Heart left ventricle (tissue), 13 donors: ENCODE measurements around the gene TUT4.

Experiments
- POLR2A ChIP-seq, 2 donors: fragments of 450-650 bp; IDR thresholded peaks; one replicate each; pipeline ENCODE4 v1.6.1; 2017; ENCODE audit warnings: antibody characterized with exemption in 2 of 2, mild to moderate bottlenecking in 2 of 2, moderate library complexity in 2 of 2
- TF ChIP-seq, protein P1 (sequence below), 12 donors: fragments of 200-600 bp; sonication (generic) in 4 of 12; IDR thresholded peaks; one replicate each; pipeline versions ENCODE4 v1.5.0 to v1.8.0; 2018 to 2022; ENCODE audit warnings: antibody characterized with exemption in 12 of 12, mild to moderate bottlenecking in 5 of 12
- donor health status: ischemic (EF 13 %, LVEDD 7.1; RV severe dilation, severe dysfunction).
- donor health status: DM: no; HTN: yes; CAD: no.
- donor health status: DM: no; HTN: no; CAD: no.
- donor health status: ischemic (EF 25% LVEDD 6.9; RV normal size, moderate dysfunction).
- donor health status: ischemic (EF 25% LVEDD 5.7; RV mildly dilated, moderate dysfunction).
- donor health status: ischemic (EF 35%, LVEDD 5.7; RV mildly dilated, moderate dysfunction).
- donor health status: nonischemic (EF 11% LVEDD 7.7; RV severe dilation, severe dysfunction).
- donor health status: DM: yes; HTN: yes; CAD: no.
- donor health status: PGD.
- donor health status: ischemic (EF 29% LVEDD 5.4; RV normal size, mild dysfunction).
- donor health status: nonischemic (EF 23%, LVEDD 6.1; RV moderate dilation, normal function).

DNA sequence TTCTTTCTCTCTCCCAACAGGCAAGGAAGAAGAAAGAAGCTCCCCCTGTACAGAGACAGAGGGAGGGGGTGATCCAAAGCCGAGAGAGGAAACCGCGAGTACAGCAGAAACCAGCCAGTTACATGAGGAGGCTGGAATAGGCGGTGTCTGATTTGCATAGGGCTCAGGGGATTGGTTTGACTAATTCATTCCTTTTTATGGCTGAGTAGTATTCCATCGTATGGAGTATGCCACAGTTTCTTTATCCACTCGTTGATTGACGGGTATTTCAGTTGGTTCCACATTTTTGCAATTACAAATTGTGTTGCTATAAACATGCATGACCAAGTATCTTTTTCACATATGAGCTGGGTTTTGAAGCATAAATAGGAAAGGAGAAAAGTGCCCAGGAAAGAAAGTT is 45.8 kb upstream of the TUT4 start:
- TF ChIP-seq, protein P1, sequence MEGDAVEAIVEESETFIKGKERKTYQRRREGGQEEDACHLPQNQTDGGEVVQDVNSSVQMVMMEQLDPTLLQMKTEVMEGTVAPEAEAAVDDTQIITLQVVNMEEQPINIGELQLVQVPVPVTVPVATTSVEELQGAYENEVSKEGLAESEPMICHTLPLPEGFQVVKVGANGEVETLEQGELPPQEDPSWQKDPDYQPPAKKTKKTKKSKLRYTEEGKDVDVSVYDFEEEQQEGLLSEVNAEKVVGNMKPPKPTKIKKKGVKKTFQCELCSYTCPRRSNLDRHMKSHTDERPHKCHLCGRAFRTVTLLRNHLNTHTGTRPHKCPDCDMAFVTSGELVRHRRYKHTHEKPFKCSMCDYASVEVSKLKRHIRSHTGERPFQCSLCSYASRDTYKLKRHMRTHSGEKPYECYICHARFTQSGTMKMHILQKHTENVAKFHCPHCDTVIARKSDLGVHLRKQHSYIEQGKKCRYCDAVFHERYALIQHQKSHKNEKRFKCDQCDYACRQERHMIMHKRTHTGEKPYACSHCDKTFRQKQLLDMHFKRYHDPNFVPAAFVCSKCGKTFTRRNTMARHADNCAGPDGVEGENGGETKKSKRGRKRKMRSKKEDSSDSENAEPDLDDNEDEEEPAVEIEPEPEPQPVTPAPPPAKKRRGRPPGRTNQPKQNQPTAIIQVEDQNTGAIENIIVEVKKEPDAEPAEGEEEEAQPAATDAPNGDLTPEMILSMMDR (IDR thresholded peaks at IDR 0.05) = no peak
- TF ChIP-seq POLR2A (IDR thresholded peaks at IDR 0.05) = no peak
